HAP-1 (cell line): ENCODE data around the gene FBXL4.

Experiments
- DNase-seq, 2 experiments: peaks; one replicate each; pipeline ENCODE4 v3.0.0-alpha.2; 2016 to 2020; ENCODE audit warnings: low spot score in 2 of 2
- H3K27me3 ChIP-seq: fragments of 250-450 bp; sonication (Bioruptor Pico); 2 replicates; pipeline ENCODE4 v1.5.1; 2020; ENCODE audit warnings: low read depth, mild to moderate bottlenecking, moderate library complexity
- H3K36me3 ChIP-seq: fragments of 250-450 bp; sonication (Bioruptor Pico); replicated peaks from 2 replicates; pipeline ENCODE4 v1.5.1; 2020; ENCODE audit warnings: mild to moderate bottlenecking
- H3K4me1 ChIP-seq: fragments of 250-450 bp; sonication (Bioruptor Pico); 2 replicates; pipeline ENCODE4 v1.5.1; 2020; ENCODE audit warnings: mild to moderate bottlenecking
- H3K4me3 ChIP-seq: fragments of 250-450 bp; sonication (Bioruptor Pico); 2 replicates; pipeline ENCODE4 v1.5.1; 2020; ENCODE audit warnings: mild to moderate bottlenecking, moderate library complexity
- H3K9me3 ChIP-seq: fragments of 250-450 bp; sonication (Bioruptor Pico); 2 replicates; pipeline ENCODE4 v1.5.1; 2020; ENCODE audit warnings: mild to moderate bottlenecking, moderate library complexity
- in situ Hi-C: fragments of 300-500 bp; cut with MboI; formaldehyde crosslinking; loops from 3 replicates; pipeline ENCODE4 v1.14.3; 2020; ENCODE audit warnings: low sequenced_read_pairs, inconsistent platforms, mixed read lengths

Gene FBXL4

DNA sequence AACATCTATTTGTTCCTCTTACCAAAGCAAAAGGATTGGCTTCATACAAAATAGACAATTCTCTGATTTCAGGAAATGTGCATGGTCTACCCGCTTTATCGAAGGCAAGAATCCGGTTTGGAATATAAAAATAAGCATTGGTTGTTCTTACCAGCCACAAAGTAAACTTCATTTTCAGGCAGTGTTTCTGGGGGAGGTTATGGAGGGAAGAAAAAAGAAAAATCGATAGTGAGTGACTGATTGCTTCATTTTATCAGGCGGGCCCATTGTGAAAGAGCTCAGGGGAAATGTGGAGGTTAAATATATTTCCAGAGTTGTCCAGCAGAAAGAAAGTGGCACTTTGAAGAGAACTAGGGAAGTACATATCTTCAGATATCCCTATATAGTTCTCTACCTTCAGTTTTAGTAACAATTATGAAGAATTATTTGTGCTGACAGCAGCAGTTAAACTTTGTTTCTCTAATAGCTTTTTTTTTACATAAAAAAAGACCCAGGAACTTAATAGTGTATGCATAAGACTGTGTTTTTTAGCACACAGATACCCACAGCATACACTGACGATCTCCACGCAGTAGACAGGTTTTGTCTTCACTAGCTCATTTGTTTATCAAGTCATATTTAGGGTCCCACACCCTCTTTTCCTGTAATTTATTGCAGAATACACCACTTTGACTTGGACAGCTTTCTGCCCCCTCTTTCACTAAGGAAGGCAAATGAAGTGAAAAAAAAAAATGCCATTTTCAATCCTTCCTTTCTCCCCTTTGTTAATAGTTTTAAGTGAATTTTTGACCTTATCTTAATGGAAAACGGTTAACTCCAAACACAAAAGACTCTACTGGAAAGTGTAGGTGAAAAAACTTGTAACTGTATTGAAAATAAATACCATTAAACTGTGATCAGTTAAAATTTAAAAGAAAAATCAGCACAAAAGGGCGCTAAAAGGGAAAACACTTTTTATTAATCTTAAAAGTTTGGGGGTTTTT is 110.5 kb downstream of the FBXL4 start:
- peak overlapping the region; percentile 74 for H3K4me3 ChIP-seq
- peaks cover 21% of the 10 kb centered on the region for H3K4me1 ChIP-seq
- H3K36me3 ChIP-seq, result no peaks in the 10 kb centered on the region
- H3K9me3 ChIP-seq, result no peaks in the 10 kb centered on the region
- DNase-seq, result peak; percentile 20 to 57
- in situ Hi-C loops, result loop anchor here (25.0 kb wide), 3 partner anchors 200 to 800 kb away; no protein-coding TSS in a partner anchor
- no peaks in the 10 kb centered on the region for H3K27me3 ChIP-seq

- Histone ChIP-seq H3K27me3 (no peaks in the 10 kb centered on the region), H3K4me3 (peak overlapping the region; percentile 74), H3K4me1 (peaks cover 21% of the 10 kb centered on the region), H3K9me3 (no peaks in the 10 kb centered on the region), H3K36me3 (no peaks in the 10 kb centered on the region)
- peak in 1 of 2 experiments; percentile 45 for DNase-seq
- in situ Hi-C loops, result loop anchor here (25.0 kb wide), 3 partner anchors 199 to 799 kb away; no protein-coding TSS in a partner anchor
Observed at GRCh38 chr6:98836025-98836961, 111.5 kb downstream of the FBXL4 start.

DNA sequence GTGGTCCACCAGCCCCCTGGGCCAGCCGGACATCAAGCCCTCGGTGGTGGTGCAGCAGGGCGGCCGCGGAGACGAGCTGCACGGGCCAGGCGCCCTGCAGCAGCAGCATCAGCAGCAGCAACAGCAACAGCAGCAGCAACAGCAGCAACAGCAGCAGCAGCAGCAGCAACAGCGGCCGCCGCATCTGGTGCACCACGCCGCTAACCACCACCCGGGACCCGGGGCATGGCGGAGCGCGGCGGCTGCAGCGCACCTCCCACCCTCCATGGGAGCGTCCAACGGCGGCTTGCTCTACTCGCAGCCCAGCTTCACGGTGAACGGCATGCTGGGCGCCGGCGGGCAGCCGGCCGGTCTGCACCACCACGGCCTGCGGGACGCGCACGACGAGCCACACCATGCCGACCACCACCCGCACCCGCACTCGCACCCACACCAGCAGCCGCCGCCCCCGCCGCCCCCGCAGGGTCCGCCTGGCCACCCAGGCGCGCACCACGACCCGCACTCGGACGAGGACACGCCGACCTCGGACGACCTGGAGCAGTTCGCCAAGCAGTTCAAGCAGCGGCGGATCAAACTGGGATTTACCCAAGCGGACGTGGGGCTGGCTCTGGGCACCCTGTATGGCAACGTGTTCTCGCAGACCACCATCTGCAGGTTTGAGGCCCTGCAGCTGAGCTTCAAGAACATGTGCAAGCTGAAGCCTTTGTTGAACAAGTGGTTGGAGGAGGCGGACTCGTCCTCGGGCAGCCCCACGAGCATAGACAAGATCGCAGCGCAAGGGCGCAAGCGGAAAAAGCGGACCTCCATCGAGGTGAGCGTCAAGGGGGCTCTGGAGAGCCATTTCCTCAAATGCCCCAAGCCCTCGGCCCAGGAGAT is 112.4 kb downstream of the FBXL4 start:
- Histone ChIP-seq H3K9me3 (no peaks in the 10 kb centered on the region), H3K27me3 (no peaks in the 10 kb centered on the region), H3K36me3 (no peaks in the 10 kb centered on the region), H3K4me1 (peaks cover 21% of the 10 kb centered on the region), H3K4me3 (peak overlapping the region; percentile 74)
- in situ Hi-C loops, result loop anchor here (25.0 kb wide), 3 partner anchors 198 to 798 kb away; no protein-coding TSS in a partner anchor
- DNase-seq, result peak in 1 of 2 experiments; percentile 55

DNA sequence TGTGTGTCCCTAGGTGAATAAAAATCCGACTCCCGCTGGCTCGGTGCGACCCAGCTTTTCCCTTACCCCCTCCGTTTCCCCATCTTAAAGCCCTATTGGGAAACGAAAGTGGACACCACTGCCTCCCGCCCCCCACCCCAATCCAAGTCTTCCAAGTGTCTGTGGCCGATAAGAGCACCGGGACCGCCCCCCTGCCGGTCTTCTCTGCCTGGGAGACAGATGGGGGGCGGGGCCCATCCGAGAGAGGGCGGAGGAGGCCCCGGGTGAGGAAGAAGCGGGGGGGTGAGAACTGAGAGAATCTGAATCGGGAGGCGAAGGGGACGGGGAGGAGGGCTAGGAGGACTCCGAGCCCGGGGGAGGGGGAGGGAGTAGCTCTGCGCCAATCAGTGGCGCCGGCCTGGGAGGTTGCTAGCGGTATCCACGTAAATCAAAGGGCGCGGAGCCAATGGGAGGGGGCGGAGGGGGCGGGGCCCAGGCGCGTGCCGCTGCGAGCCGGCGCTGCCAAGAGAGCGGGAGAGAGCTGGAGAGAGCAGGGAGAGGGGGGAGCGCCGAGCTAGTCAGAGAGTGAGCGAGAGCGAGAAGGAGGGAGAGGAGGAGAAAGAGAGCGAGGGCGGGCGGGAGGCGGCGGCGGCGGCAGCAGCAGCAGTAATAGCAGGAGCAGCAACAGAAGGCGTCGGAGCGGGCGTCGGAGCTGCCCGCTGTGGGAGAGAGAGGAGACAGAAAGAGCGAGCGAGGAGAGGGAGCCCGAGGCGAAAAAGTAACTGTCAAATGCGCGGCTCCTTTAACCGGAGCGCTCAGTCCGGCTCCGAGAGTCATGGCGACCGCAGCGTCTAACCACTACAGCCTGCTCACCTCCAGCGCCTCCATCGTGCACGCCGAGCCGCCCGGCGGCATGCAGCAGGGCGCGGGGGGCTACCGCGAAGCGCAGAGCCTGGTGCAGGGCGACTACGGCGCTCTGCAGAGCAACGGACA is 113.4 kb downstream of the FBXL4 start, which contains the start of gene POU3F2:
POU3F2 (plus strand) TSS at position 515 of the 972 bp plus-strand sequence; CDS start at position 815, 300 bp downstream.
- Histone ChIP-seq H3K27me3 (no peaks in the 10 kb centered on the region), H3K9me3 (no peaks in the 10 kb centered on the region), H3K4me1 (peaks cover 23% of the 10 kb centered on the region), H3K36me3 (no peaks in the 10 kb centered on the region), H3K4me3 (peak within 1 kb of the TSS; percentile 74)
- in situ Hi-C loops, result loop anchor here (25.0 kb wide), 3 partner anchors 197 to 797 kb away; no protein-coding TSS in a partner anchor
- peak; percentile 99 for DNase-seq

GRCh38 chr6:98833307-98834059 is 114.3 kb downstream of the FBXL4 start:
- DNase-seq, result peak; percentile 54 to 61
- H3K27me3 ChIP-seq, result no peaks in the 10 kb centered on the region
- H3K36me3 ChIP-seq, result no peaks in the 10 kb centered on the region
- peaks cover 28% of the 10 kb centered on the region for H3K4me1 ChIP-seq
- H3K4me3 ChIP-seq, result peak overlapping the region; percentile 74
- H3K9me3 ChIP-seq, result no peaks in the 10 kb centered on the region
- in situ Hi-C loops, result loop anchor here (25.0 kb wide), 3 partner anchors 196 to 796 kb away; no protein-coding TSS in a partner anchor

DNA sequence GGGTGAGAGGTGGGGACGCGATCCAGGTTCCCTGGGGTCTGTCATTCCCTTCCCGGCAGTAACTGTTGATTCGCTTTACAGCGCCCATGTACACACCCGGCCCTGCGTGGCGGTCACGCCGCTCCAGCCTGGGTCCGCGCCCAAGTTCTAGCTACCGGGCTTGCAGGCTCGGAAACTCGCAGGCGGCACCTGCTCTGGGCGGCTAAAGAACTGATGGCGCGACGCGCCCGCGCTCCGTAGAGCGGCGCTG is 114.8 kb downstream of the FBXL4 start:
- Histone ChIP-seq H3K36me3 (no peaks in the 10 kb centered on the region), H3K27me3 (no peaks in the 10 kb centered on the region), H3K9me3 (no peaks in the 10 kb centered on the region), H3K4me1 (peaks cover 29% of the 10 kb centered on the region), H3K4me3 (peak overlapping the region; percentile 74)
- in situ Hi-C loops, result loop anchor here (25.0 kb wide), 3 partner anchors 196 to 796 kb away; no protein-coding TSS in a partner anchor
- peak in 1 of 2 experiments; percentile 75 for DNase-seq

- no peak for DNase-seq
Observed at GRCh38 chr6:98832284-98833056, 115.3 kb downstream of the FBXL4 start.

DNA sequence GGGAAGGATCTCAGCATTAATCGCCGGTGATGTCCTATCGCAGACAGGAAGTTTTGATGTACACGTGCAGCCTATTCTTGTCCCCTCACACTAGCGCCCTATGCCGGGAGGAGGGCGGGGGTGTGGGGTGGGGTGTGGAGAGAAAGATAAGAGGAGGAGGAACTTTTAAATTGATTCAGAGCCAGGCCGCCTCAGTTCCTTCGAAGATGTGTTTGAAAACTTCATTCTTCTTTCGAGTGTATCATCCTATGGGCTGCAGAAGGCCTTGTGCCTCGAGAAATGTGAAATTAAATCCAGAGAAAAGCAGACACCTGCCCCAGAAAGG is 115.8 kb downstream of the FBXL4 start:
- no peaks in the 10 kb centered on the region for H3K27me3 ChIP-seq
- in situ Hi-C loops, result loop anchor here (25.0 kb wide), 3 partner anchors 195 to 795 kb away; no protein-coding TSS in a partner anchor
- no peaks in the 10 kb centered on the region; the same call in 1 of the 2 replicates for H3K9me3 ChIP-seq
- H3K36me3 ChIP-seq, result no peaks in the 10 kb centered on the region
- no peak overlapping the region for H3K4me3 ChIP-seq
- H3K4me1 ChIP-seq, result peaks cover 38% of the 10 kb centered on the region
- no peak for DNase-seq

More at GRCh38 chr6:98832284-98833056, 115.3 kb downstream of the FBXL4 start:
- Histone ChIP-seq H3K27me3 (no peaks in the 10 kb centered on the region), H3K4me3 (peak overlapping the region; percentile 74), H3K36me3 (no peaks in the 10 kb centered on the region), H3K4me1 (peaks cover 32% of the 10 kb centered on the region), H3K9me3 (no peaks in the 10 kb centered on the region)
- in situ Hi-C loops, result loop anchor here (25.0 kb wide), 3 partner anchors 195 to 795 kb away; no protein-coding TSS in a partner anchor

- H3K27me3 ChIP-seq, result no peaks in the 10 kb centered on the region
- H3K4me3 ChIP-seq, result no peak overlapping the region
- H3K4me1 ChIP-seq, result peaks cover 43% of the 10 kb centered on the region
- no peaks in the 10 kb centered on the region for H3K36me3 ChIP-seq
- no peaks in the 10 kb centered on the region; the same call in 1 of the 2 replicates for H3K9me3 ChIP-seq
- in situ Hi-C loops, result loop anchor here (25.0 kb wide), 3 partner anchors 194 to 794 kb away; no protein-coding TSS in a partner anchor
- DNase-seq, result no peak
Observed at GRCh38 chr6:98831057-98831958, 116.4 kb downstream of the FBXL4 start.

DNA sequence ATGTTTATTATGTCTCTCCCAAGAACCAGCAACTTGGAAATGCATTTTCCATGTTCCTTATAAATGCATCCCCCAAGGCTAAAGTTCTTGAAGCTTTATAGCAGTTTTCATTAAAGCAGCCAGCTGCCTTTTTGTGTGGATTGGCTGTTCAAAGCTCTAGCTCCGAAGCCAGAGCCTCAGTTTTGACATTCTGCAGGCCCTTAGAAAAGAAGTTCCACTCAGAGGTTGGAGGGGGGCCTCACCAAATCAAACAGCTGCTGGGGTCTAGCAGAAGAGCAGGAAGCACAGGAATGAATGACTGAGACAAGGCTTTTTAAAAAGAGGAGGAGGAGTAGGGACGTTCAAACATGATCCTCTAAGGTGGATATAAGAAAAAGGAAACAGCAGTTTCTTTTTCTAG is 117.6 kb downstream of the FBXL4 start:
- Histone ChIP-seq H3K9me3 (no peaks in the 10 kb centered on the region; the same call in 1 of the 2 replicates), H3K27me3 (no peaks in the 10 kb centered on the region), H3K4me3 (no peak overlapping the region), H3K36me3 (no peaks in the 10 kb centered on the region), H3K4me1 (peaks cover 43% of the 10 kb centered on the region)
- DNase-seq, result no peak
- in situ Hi-C loops, result loop anchor here (25.0 kb wide), 3 partner anchors 193 to 793 kb away; no protein-coding TSS in a partner anchor
